ENCODE results near the gene ZNF3.

DNA sequence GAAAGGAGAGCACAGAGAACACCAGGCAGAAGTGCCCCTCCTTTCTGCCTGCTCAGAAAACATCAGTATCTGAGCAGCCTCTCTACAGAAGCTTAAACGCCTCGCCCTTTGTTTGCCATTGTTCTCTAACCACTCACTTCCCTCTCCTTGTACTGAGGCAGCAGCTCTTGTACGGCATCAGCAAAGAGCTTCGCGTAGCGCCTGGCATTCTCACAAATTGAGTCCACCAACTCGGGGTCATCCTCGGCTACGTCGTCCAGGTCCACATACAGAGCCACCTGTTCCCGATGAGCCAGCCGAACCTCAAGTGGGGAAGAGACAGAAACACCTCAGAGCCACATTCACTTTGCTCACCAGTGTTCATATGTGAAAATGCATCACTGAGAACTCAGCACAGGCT is 17.9 kb upstream of the ZNF3 start:
- TF ChIP-seq, protein P1, sequence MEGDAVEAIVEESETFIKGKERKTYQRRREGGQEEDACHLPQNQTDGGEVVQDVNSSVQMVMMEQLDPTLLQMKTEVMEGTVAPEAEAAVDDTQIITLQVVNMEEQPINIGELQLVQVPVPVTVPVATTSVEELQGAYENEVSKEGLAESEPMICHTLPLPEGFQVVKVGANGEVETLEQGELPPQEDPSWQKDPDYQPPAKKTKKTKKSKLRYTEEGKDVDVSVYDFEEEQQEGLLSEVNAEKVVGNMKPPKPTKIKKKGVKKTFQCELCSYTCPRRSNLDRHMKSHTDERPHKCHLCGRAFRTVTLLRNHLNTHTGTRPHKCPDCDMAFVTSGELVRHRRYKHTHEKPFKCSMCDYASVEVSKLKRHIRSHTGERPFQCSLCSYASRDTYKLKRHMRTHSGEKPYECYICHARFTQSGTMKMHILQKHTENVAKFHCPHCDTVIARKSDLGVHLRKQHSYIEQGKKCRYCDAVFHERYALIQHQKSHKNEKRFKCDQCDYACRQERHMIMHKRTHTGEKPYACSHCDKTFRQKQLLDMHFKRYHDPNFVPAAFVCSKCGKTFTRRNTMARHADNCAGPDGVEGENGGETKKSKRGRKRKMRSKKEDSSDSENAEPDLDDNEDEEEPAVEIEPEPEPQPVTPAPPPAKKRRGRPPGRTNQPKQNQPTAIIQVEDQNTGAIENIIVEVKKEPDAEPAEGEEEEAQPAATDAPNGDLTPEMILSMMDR (conservative IDR thresholded peaks at IDR 0.05; ENCODE audit: low read length) = no peak
- TF ChIP-seq EZH2phosphoT487 (IDR thresholded peaks at IDR 0.05; ENCODE audit: borderline replicate concordance) = no peak
